Activated naive CD4-positive, alpha-beta T cell treated with anti-CD3 and anti-CD28 coated beads, Interleukin-2, amount 50 U/mL, for 24 hours (primary cell): Measurements from ENCODE around the gene CLEC4C.
"Not testable (repeated sequence)": the region's sequence is repeated elsewhere in the genome, so short reads cannot be mapped to it uniquely, and the experiment has no call there.

ENCODE experiments used
- H3K27ac Mint-ChIP-seq: one replicate; pipeline ENCODE4 v1.8.0; 2021; ENCODE audit warnings: mild to moderate bottlenecking, mixed read lengths
- H3K27me3 Mint-ChIP-seq: one replicate; pipeline ENCODE4 v1.8.0; 2021; ENCODE audit warnings: mixed read lengths
- H3K36me3 Mint-ChIP-seq: one replicate; pipeline ENCODE4 v1.8.0; 2021; ENCODE audit warnings: mixed read lengths
- H3K4me1 Mint-ChIP-seq: one replicate; pipeline ENCODE4 v1.8.0; 2021; ENCODE audit warnings: mixed read lengths
- H3K4me3 Mint-ChIP-seq: one replicate; pipeline ENCODE4 v1.8.0; 2021; ENCODE audit warnings: mild to moderate bottlenecking, mixed read lengths
- H3K9me3 Mint-ChIP-seq: one replicate; pipeline ENCODE4 v1.8.0; 2021; ENCODE audit warnings: mixed read lengths

The CLEC4C gene

GRCh38 chr12:7747246-7747645 is at the start of gene CLEC4C:
Gene CLEC4C (minus strand): TSS chr12:7747375. CDS start chr12:7747348, 27 bp downstream.
- no peak within 1 kb of the TSS for H3K27ac Mint-ChIP-seq
- no peak within 1 kb of the TSS for H3K4me3 Mint-ChIP-seq
- H3K9me3 Mint-ChIP-seq = no peaks in the 10 kb centered on the region

DNA sequence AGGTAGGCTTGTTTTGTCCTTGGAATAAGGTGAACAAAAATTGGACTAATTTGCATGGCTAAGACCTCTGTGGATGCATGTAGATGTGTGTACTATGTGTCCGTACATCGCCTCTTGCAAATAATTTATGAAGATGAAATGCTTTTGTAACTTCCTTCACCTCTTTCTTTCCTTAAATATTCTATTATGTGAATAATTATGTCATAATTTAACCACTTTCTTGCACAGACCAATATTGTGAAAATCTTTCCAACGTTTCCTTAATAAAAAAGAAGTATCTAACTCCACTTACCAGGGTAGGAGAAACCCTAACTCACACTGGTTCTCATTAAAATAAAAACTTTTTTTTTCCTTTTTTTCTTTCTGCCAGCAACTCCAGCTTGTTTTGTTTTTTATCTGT is 46.0 kb upstream of the CLEC4C start:
- Mint-ChIP-seq H3K27me3 (no peaks in the 10 kb centered on the region), H3K36me3 (no peaks in the 10 kb centered on the region), H3K4me1 (no peaks in the 10 kb centered on the region), H3K9me3 (no peaks in the 10 kb centered on the region), H3K27ac (no peak overlapping the region), H3K4me3 (no peak overlapping the region)

More at GRCh38 chr12:7747246-7747645, at the start of gene CLEC4C:
- Mint-ChIP-seq H3K36me3 (no peaks in the 10 kb centered on the region), H3K27me3 (no peaks in the 10 kb centered on the region), H3K4me1 (no peaks in the 10 kb centered on the region)

GRCh38 chr12:7788884-7789528 is 41.8 kb upstream of the CLEC4C start, which contains the start of gene NANOG:
Gene NANOG (plus strand): TSS chr12:7789402. CDS start chr12:7789615, 213 bp downstream.
- H3K36me3 Mint-ChIP-seq, H3K4me3 Mint-ChIP-seq, H3K9me3 Mint-ChIP-seq, H3K27ac Mint-ChIP-seq, H3K27me3 Mint-ChIP-seq, H3K4me1 Mint-ChIP-seq: not testable (repeated sequence)

DNA sequence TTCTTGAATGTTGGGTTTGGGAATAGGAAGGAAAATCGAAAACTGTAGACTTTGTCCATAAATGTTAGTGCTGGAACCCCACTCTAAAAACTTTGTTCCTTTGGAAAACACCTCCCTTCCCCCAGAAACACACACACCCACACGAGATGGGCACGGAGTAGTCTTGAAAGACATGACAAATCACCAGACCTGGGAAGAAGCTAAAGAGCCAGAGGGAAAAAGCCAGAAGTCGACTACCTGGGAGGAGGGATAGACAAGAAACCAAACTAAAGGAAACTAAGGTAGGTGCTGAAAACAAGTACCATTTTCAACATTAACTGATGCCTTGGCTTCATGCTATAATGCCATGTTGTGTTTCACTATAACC is 41.1 kb upstream of the CLEC4C start:
- Mint-ChIP-seq H3K9me3 (no peaks in the 10 kb centered on the region), H3K4me3 (no peak overlapping the region), H3K27me3 (no peaks in the 10 kb centered on the region), H3K4me1 (no peaks in the 10 kb centered on the region), H3K27ac (no peak overlapping the region), H3K36me3 (no peaks in the 10 kb centered on the region)

DNA sequence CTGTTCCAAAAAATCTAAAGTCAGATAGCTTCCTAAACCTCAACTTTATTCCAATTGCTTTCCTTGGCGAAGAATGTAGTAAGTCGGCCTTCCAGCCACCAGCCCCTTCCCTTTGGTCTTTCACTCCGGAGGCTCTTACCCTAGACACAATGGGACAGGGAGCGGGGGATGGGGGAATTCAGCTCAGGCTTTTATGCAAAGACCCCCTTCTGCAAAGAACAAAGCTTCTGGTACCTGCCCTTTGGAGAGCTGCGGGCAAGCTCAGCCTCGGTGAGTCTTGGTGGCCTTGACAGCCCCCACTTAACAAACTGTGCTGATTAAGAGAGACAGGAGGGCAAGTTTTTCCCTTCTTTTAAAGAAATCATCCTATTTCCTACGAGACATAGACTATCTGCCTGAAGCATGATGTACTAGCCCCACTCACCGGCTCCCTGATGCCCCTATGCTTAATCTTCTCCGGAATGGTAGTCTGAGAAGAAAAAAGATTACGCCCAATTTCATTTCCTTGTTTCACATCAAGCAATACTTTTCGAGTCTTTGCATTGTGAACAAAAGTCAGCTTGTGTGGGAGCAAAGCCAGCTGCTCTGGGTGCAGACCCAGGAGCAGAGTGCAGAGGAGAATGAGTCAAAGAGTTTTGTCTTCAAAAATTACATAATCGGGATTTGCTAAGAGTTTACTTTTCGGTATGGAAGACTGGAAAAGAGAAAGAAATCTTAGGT is 40.6 kb upstream of the CLEC4C start:
- Mint-ChIP-seq H3K36me3 (no peaks in the 10 kb centered on the region), H3K27ac (no peak overlapping the region), H3K4me3 (no peak overlapping the region), H3K9me3 (no peaks in the 10 kb centered on the region), H3K27me3 (no peaks in the 10 kb centered on the region), H3K4me1 (no peaks in the 10 kb centered on the region)

GRCh38 chr12:7784701-7785100 is 37.5 kb upstream of the CLEC4C start:
- no peaks in the 10 kb centered on the region for H3K4me1 Mint-ChIP-seq
- H3K27ac Mint-ChIP-seq = no peak overlapping the region
- H3K4me3 Mint-ChIP-seq = no peak overlapping the region
- no peaks in the 10 kb centered on the region for H3K36me3 Mint-ChIP-seq
- no peaks in the 10 kb centered on the region for H3K9me3 Mint-ChIP-seq
- H3K27me3 Mint-ChIP-seq = peaks cover 2% of the 10 kb centered on the region

GRCh38 chr12:7783433-7783832 is 36.3 kb upstream of the CLEC4C start:
- H3K27ac Mint-ChIP-seq, H3K36me3 Mint-ChIP-seq, H3K4me3 Mint-ChIP-seq, H3K27me3 Mint-ChIP-seq, H3K4me1 Mint-ChIP-seq, H3K9me3 Mint-ChIP-seq: not testable (repeated sequence)

- Mint-ChIP-seq H3K4me3 (no peak overlapping the region), H3K36me3 (no peaks in the 10 kb centered on the region), H3K27ac (no peak overlapping the region), H3K27me3 (peaks cover 2% of the 10 kb centered on the region), H3K4me1 (no peaks in the 10 kb centered on the region), H3K9me3 (no peaks in the 10 kb centered on the region)
Measured at GRCh38 chr12:7782055-7782454, 34.9 kb upstream of the CLEC4C start.

DNA sequence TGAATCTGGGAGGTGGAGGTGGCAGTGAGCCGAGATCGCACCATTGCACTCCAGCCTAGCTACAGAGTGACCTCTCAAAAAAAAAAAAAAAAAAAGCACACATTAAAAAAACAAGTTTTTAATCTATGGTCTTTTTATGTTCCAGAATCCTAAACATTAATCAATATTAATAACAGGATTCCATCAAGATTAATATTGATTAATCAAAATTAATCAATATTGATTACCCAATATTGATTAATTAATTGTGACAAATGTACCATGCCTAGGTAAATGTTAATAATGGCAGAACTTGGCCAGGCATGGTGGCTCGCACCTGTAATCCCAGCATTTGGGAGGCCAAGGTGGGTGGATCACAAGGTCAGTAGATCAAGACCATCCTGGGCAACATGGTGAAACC is 34.1 kb upstream of the CLEC4C start:
- Mint-ChIP-seq H3K4me3 (no peak overlapping the region), H3K4me1 (no peaks in the 10 kb centered on the region), H3K27ac (no peak overlapping the region), H3K9me3 (no peaks in the 10 kb centered on the region), H3K27me3 (peaks cover 2% of the 10 kb centered on the region), H3K36me3 (no peaks in the 10 kb centered on the region)

DNA sequence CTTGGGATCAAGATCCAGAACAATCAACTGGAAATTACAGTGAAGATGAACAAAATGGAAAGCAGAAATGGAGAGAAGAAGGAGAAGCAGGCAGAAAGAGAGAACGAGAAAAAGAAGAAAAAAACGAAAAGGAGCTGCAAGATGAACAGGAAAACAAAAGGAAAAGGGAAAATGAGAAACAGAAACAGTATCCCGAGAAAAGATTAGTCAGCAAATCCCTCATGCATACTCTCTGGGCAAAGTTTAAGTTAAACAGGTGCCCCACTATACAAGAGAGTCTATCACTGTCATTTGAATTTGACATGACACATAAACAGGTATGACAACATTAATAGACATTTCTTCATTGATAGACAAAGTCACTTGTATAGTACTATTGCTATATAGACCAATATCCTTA is 22.8 kb upstream of the CLEC4C start:
- H3K4me1 Mint-ChIP-seq = no peaks in the 10 kb centered on the region
- H3K4me3 Mint-ChIP-seq = no peak overlapping the region
- H3K36me3 Mint-ChIP-seq = no peaks in the 10 kb centered on the region
- H3K9me3 Mint-ChIP-seq = no peaks in the 10 kb centered on the region
- peaks cover 2% of the 10 kb centered on the region for H3K27me3 Mint-ChIP-seq
- H3K27ac Mint-ChIP-seq = peak overlapping the region; percentile 52

DNA sequence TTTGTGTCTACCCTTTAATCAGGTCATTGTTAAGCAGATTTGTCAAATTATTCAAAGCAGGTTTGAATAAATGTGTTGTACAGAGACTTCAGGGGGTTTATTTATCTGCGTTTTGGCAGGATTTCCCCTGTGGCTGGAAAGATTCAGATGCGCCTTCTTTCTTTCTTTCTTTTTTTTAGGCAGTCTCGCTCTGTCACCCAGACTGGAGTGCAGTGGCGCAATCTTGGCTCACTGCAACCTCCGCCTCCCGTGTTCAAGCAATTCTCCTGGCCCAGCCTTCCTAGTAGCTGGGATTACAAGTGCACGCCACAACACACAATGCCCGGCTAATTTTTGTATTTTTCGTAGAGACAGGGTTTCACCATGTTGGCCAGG is 11.6 kb upstream of the CLEC4C start:
- no peaks in the 10 kb centered on the region for H3K4me1 Mint-ChIP-seq
- no peaks in the 10 kb centered on the region for H3K36me3 Mint-ChIP-seq
- H3K9me3 Mint-ChIP-seq = no peaks in the 10 kb centered on the region
- H3K4me3 Mint-ChIP-seq = no peak overlapping the region
- no peaks in the 10 kb centered on the region for H3K27me3 Mint-ChIP-seq
- no peak overlapping the region for H3K27ac Mint-ChIP-seq

- Mint-ChIP-seq H3K4me1 (no peaks in the 10 kb centered on the region), H3K4me3 (no peak overlapping the region), H3K27ac (no peak overlapping the region), H3K27me3 (no peaks in the 10 kb centered on the region), H3K36me3 (no peaks in the 10 kb centered on the region), H3K9me3 (no peaks in the 10 kb centered on the region)
Measured at GRCh38 chr12:7756993-7757392, 9.8 kb upstream of the CLEC4C start.

DNA sequence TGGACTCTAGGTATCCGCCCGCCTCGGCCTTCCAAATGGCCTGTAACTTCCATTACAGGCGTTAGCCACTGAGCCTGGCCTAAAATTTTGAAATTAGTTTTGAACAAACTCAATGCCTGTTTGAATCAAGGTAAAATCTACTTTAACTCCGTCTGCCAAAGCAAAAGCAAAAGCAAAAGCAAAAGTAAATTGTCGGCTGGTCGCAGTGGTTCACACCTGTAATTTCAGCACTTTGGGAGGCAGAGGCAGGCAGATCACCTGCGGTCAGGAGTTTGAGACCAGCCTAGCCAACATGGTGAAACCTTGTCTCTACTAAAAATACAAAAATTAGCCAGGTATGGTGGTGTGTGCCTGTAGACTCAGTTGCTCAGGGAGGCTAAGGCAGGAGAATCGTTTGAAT is 8.5 kb upstream of the CLEC4C start:
- not testable (repeated sequence) for H3K4me1 Mint-ChIP-seq, H3K27me3 Mint-ChIP-seq, H3K9me3 Mint-ChIP-seq, H3K36me3 Mint-ChIP-seq, H3K27ac Mint-ChIP-seq
- peak overlapping the region; percentile 19 for H3K4me3 Mint-ChIP-seq

DNA sequence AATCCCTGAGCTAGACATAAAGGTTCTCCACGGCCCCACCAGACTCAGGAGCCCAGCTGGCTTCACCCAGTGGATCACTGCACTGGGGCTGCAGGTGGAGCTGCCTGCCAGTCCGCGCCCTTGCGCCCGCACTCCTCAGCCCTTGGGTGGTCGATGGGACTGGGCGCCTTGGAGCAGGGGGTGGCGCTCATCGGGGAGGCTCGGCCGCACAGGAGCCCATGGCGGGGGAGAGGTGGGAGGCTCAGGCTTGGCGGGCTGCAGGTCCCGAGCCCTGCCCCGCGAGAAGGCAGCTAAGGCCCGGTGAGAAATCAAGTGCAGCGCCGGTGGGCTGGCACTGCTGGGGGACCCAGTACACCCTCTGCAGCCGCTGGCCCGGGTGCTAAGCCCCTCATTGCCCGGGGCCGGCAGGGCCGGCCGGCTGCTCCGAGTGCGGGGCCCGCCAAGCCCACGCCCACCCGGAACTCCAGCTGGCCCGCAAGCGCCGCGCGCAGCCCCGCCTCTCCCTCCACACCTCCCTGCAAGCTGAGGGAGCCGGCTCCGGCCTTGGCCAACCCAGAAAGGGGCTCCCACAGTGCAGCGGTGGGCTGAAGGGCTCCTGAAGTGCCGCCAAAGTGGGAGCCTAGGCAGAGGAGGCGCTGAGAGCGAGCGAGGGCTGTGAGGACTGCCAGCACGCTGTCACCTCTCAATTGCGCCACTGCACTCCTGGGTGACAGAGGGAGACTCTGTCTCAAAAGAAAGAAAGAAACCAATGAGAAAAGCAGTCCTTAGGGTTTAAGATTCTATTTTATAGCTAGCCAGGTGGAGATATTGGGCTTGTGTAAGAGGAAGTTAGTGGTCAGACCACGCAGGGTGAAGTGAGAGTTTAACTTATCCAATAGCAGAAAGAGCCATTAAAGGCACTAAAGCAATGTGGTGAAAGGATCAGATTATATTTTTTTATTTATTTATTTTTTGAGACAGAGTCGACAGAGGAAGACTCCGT is 5.1 kb upstream of the CLEC4C start:
- H3K4me1 Mint-ChIP-seq, H3K9me3 Mint-ChIP-seq, H3K27ac Mint-ChIP-seq, H3K4me3 Mint-ChIP-seq, H3K36me3 Mint-ChIP-seq, H3K27me3 Mint-ChIP-seq: not testable (repeated sequence)

DNA sequence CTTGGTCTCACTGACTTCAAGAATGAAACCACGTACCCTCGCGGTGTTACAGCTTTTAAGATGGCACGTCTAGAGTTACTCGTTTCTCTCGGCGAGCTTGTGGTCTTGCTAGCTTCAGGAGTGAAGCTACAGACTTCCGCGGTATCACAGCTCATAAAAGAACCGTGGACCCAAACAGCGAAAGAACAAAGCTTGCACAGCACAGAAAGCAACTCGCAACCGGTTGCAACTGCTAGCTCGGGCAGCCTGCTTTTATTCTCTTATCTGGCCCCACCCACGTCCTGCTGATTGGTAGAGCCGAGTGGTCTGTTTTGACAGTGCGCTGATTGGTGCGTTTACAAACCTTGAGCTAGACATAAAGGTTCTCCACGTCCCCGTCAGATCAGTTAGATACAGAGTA is 4.2 kb upstream of the CLEC4C start:
- Mint-ChIP-seq H3K4me1 (no peaks in the 10 kb centered on the region), H3K4me3 (no peak overlapping the region), H3K36me3 (no peaks in the 10 kb centered on the region), H3K27ac (no peak overlapping the region), H3K9me3 (no peaks in the 10 kb centered on the region), H3K27me3 (no peaks in the 10 kb centered on the region)

- no peaks in the 10 kb centered on the region for H3K9me3 Mint-ChIP-seq
- H3K27ac Mint-ChIP-seq = no peak overlapping the region
- no peaks in the 10 kb centered on the region for H3K36me3 Mint-ChIP-seq
- H3K4me1 Mint-ChIP-seq = no peaks in the 10 kb centered on the region
- no peak overlapping the region for H3K4me3 Mint-ChIP-seq
- H3K27me3 Mint-ChIP-seq = no peaks in the 10 kb centered on the region
Measured at GRCh38 chr12:7750350-7750749, 3.2 kb upstream of the CLEC4C start.
